HFFc6 (cell line): ENCODE measurements around the gene PYGO1. TPM values are rescaled to one million over a fixed set of nuclear protein-coding genes. Genes with fewer than 3 reads are reported as not detected.
"Not testable (repeated sequence)": the region's sequence is repeated elsewhere in the genome, so short reads cannot be mapped to it uniquely, and the experiment has no call there.

Experiments used
- DNase-seq: peaks from one replicate; pipeline ENCODE4 v3.0.0-alpha.2; 2018
- H3K27ac Mint-ChIP-seq: 2 replicates; pipeline ENCODE4 v1.8.0; 2020; ENCODE audit warnings: mild to moderate bottlenecking, mixed read lengths
- H3K27me3 Mint-ChIP-seq: 2 replicates; pipeline ENCODE4 v1.8.0; 2021; ENCODE audit warnings: mild to moderate bottlenecking, moderate library complexity, mixed read lengths; ENCODE audit not compliant: insufficient read depth
- H3K36me3 Mint-ChIP-seq: 2 replicates; pipeline ENCODE4 v1.8.0; 2021; ENCODE audit warnings: low read depth, mixed read lengths
- H3K4me1 Mint-ChIP-seq: 2 replicates; pipeline ENCODE4 v1.8.0; 2020; ENCODE audit warnings: low read depth, mixed read lengths
- H3K4me3 Mint-ChIP-seq: 2 replicates; pipeline ENCODE4 v1.8.0; 2020; ENCODE audit warnings: mild to moderate bottlenecking, moderate library complexity, mixed read lengths
- H3K9me3 Mint-ChIP-seq: 2 replicates; pipeline ENCODE4 v1.8.0; 2020; ENCODE audit warnings: mild to moderate bottlenecking, mixed read lengths
- CTCF ChIP-seq: fragments of 200-600 bp; sonication (generic); IDR thresholded peaks from 2 replicates; pipeline ENCODE4 v1.5.0; 2021; ENCODE audit warnings: antibody characterized with exemption, mild to moderate bottlenecking
- total RNA-seq, 6 experiments: library from RNA; stranded (reverse); fragmentation: NEBNext Ultra II Directional; extraction: Animal tissue kit (Norgen Biotek cat#: 25700); gene quantifications; 2 replicates in 1 of 6; 3 replicates in 5 of 6; pipeline ENCODE4 v1.2.3, GENCODE V29; 2021

PYGO1 gene
- total RNA-seq, 6 experiments from 2014 or later, result 6.7 to 9.4 (median 8.8) TPM

- no peak overlapping the region for H3K4me3 Mint-ChIP-seq
Measured at GRCh38 chr15:55613727-55614126, 25.6 kb upstream of the PYGO1 start.

GRCh38 chr15:55606214-55606613 is 18.1 kb upstream of the PYGO1 start:
- H3K4me3 Mint-ChIP-seq, result no peak overlapping the region
- H3K36me3 Mint-ChIP-seq, result no peaks in the 10 kb centered on the region
- no peak overlapping the region for H3K27ac Mint-ChIP-seq
- peaks cover 6% of the 10 kb centered on the region; the same call in 1 of the 2 replicates for H3K9me3 Mint-ChIP-seq
- H3K27me3 Mint-ChIP-seq, result peaks cover 1% of the 10 kb centered on the region; the same call in 1 of the 2 replicates
- TF ChIP-seq CTCF, result no peak
- DNase-seq, result no peak
- H3K4me1 Mint-ChIP-seq, result no peaks in the 10 kb centered on the region

More at GRCh38 chr15:55613727-55614126, 25.6 kb upstream of the PYGO1 start:
- no peak overlapping the region for H3K27ac Mint-ChIP-seq
- peaks cover 2% of the 10 kb centered on the region; the same call in 1 of the 2 replicates for H3K27me3 Mint-ChIP-seq
- no peak for TF ChIP-seq CTCF
- DNase-seq, result no peak
- no peaks in the 10 kb centered on the region for H3K9me3 Mint-ChIP-seq
- H3K4me1 Mint-ChIP-seq, result no peaks in the 10 kb centered on the region
- H3K36me3 Mint-ChIP-seq, result no peaks in the 10 kb centered on the region

- Mint-ChIP-seq H3K4me3 (no peak overlapping the region), H3K27me3 (peaks cover 3% of the 10 kb centered on the region), H3K4me1 (no peaks in the 10 kb centered on the region), H3K36me3 (no peaks in the 10 kb centered on the region), H3K27ac (no peak overlapping the region), H3K9me3 (peaks cover 6% of the 10 kb centered on the region; the same call in 1 of the 2 replicates)
- DNase-seq, result no peak
- no peak for TF ChIP-seq CTCF
Measured at GRCh38 chr15:55601374-55601773, 13.2 kb upstream of the PYGO1 start.

- Mint-ChIP-seq H3K36me3 (no peaks in the 10 kb centered on the region), H3K4me3 (no peak overlapping the region), H3K9me3 (no peaks in the 10 kb centered on the region), H3K27me3 (peaks cover 4% of the 10 kb centered on the region; the same call in 1 of the 2 replicates), H3K4me1 (no peaks in the 10 kb centered on the region), H3K27ac (no peak overlapping the region)
- TF ChIP-seq CTCF, result no peak
- DNase-seq, result no peak
Measured at GRCh38 chr15:55599439-55599838, 11.3 kb upstream of the PYGO1 start.

- not testable (repeated sequence) for DNase-seq, H3K36me3 Mint-ChIP-seq, H3K9me3 Mint-ChIP-seq, H3K4me1 Mint-ChIP-seq, H3K27me3 Mint-ChIP-seq, H3K27ac Mint-ChIP-seq, H3K4me3 Mint-ChIP-seq
Measured at GRCh38 chr15:55593019-55593418, 4.9 kb upstream of the PYGO1 start.

GRCh38 chr15:55590788-55591187 is 2.6 kb upstream of the PYGO1 start:
- Mint-ChIP-seq H3K27me3 (peaks cover 2% of the 10 kb centered on the region), H3K27ac (no peak overlapping the region), H3K9me3 (no peaks in the 10 kb centered on the region), H3K4me3 (no peak overlapping the region), H3K4me1 (peaks cover 7% of the 10 kb centered on the region), H3K36me3 (no peaks in the 10 kb centered on the region)
- TF ChIP-seq CTCF, result no peak
- no peak for DNase-seq
